HG03159 (cell line): ENCODE results near the gene TCF7L2.
A peak's percentile ranks its signal among the peaks of the same experiment; 100 is the strongest.
"Not testable (repeated sequence)": the region's sequence is repeated elsewhere in the genome, so short reads cannot be mapped to it uniquely, and the experiment has no call there.

Source experiments
- ATAC-seq: cut with Tn5 transposase; IDR thresholded peaks from one replicate; pipeline ENCODE4 v1.9.1; 2021; ENCODE audit warnings: mild to moderate bottlenecking, moderate library complexity; ENCODE audit not compliant: unreplicated experiment

The TCF7L2 gene

DNA sequence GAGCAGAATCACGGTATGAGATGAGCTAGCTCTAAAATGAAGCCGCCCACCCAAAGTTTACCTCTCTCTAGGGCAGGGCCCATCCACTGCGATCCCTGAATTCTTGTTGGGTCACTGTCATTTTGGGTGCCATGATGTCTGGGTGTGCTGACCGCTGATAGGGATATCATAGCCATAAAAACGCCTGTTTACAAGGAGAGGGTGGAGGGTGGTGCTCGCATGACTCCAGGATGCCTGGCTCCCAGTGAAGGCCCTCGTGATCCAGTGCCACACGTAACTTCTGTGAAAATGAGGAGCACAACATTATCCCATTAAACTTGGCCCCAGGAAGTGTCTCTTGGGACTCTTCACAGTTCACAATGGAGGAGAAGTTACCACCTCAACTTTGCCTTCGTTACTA lies 139.5 kb downstream of the TCF7L2 start:
- ATAC-seq, result no peak

GRCh38 chr10:113091920-113092319 lies 141.9 kb downstream of the TCF7L2 start:
- no peak for ATAC-seq

- ATAC-seq, result peak; percentile 56
Observed at GRCh38 chr10:113093188-113094113, 143.4 kb downstream of the TCF7L2 start.

- ATAC-seq, result peak; percentile 84
Observed at GRCh38 chr10:113094114-113094486, 144.1 kb downstream of the TCF7L2 start.

DNA sequence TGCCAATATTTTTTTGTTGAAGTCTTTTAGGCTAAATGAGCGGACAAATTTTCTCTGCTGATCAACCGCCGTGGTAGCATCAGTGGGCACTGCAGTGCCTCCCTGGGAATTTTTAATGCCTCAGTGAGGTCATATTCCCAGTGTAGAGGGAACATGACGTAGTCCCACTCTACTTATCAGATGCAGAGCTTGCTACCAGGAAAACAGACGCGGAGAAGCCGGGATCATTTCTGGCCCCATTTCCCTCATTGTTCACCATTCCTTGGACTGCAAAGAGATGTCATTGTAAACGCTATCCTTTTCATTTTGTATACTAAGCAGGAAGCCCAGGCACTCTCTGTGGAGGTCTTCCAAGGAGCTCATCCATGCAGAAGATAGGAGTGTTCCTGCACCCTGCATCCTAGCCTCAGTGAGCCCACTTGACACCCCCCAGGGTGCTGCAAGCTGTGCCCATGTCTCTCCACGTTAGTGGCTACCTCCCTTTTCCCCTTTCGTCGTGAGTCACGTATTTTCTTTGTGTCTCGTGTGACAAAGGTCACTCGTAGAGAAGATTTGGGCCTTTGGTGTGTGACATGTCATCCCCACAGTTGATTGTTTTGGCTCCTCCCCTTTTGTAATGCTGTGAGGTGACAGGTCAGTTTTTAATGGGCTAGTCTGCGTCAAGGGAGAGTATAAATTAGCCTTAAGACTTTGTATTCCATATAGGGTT lies 145.5 kb downstream of the TCF7L2 start:
- ATAC-seq, result no peak

DNA sequence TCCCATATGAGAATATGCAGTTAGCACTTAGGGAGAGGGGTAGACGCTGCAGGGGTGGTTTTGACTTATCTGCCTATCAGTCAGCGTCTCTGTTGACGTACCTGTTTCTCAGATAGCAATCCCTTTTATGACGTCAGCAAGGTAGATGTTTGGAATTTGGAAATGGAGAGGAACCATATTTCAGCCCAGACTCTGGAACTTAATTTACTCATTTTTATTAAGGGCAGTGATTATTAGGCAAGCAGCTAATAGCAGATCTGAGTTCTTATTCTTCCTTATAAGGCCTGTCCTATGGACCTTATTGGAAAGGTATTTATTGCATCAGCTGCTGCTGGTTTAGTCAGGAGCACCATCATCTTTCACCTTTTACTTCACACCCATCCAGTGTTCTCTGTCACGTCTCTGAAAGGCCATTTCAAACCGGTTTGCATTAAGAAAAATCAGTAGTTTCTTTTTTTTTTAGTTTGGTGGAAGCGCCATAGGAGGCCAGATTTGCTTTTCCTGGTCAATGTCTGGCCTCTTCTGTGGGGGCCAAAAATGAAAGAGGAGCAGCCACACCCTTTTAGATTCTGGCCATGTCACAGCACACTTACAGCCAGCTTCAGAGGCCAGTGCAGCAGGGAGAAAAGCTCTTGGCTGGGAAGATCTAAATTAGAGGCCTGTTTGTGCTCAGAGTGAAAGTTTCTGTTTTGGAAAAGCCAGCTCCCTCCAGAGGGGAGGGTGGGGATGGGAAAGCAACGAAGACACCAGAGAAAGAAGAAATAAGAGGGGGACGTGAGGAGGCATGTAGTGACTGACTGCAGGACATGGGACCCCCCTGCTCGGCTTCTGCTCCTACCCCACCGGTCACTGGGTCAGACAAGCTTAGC lies 146.3 kb downstream of the TCF7L2 start:
- ATAC-seq, result no peak

- no peak for ATAC-seq
Observed at GRCh38 chr10:113097036-113097435, 147.0 kb downstream of the TCF7L2 start.

DNA sequence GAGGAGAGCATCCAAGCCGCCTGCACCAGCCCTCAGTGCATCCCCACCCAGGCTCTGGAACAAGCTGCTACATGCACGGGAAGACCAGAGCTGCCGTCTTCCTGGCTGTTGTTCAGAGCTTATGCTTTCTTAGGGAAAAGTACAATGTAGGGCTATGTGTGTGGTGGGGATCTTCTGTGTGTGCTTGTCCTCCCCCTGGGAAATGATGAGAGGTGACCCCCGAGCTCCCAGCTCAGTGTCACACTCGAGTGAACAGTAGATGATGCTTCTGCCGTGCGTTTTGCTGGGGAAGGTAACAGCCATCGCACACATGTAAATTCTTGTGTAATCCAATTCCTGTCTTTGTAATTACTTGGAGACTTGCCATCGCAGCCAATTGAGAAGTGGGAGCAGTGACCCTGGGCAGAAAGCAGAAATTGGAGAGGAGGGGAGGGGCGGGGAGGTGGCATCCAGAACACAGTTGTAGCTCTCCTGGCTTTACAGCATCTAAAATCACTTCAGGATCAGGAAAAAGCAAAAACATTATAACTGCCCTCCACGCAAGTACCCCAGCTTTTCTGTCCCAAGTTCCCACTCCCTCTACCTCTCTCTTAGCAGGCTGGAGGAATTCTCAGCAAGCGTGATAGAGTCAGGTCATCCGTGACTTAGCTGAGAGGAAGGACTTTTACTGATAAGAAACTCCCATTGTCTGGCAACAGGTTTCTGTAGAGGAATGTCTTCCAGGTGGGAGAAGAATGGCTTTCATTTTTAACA lies 149.6 kb downstream of the TCF7L2 start:
- ATAC-seq, result no peak

- ATAC-seq, result no peak
Observed at GRCh38 chr10:113100281-113100680, 150.2 kb downstream of the TCF7L2 start.

- ATAC-seq, result no peak
Observed at GRCh38 chr10:113103131-113103840, 153.2 kb downstream of the TCF7L2 start.

DNA sequence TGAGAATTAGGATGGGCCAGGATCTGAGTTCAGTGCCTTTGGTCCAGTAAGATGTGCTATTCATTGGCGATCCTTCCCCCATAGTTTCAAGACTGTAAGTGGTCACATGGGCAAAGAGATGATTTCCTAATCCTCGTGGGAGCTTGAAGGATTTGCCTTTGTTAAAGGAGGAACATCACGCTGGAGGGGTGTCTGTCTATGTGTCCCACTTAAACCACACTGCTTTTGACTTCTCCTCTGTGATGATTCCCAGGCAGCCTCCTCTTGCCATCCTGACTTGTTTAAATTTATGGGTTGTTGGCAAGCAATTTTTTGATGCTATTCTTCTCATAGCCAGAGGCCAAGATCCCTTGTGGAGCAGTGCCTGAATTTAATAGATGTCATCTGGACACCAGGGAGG lies 154.0 kb downstream of the TCF7L2 start:
- no peak for ATAC-seq

DNA sequence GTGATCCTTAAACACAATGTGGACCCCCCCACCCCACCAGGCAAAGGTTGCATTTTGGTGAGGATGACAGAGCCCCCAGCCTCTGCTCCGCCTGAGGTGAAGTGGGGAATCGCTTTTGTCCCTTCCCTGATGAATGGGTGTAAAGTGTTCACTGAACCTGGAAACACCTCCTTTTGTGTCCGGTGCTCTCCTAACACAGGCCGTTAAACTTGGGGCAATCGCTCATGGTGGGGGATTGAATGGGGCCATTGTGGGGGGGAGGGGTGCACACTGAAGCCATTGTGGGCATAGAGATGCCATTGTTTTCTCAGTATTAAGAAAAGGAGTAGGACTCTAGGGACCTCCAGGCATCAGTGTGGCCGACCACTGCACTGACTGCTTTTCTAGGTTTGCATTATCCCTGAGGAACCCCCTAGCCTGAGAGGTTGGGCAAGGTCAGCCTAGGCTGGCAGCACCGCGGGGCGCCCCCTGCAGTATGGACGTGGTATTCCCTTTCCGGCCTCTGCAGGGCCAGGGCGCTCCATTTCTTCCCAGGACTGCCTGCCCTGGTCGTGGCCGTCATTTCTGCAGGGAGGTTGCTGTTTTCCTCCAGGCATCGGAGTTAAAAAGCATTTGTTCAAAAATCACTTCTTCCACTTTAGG lies 158.3 kb downstream of the TCF7L2 start:
- no peak for ATAC-seq

DNA sequence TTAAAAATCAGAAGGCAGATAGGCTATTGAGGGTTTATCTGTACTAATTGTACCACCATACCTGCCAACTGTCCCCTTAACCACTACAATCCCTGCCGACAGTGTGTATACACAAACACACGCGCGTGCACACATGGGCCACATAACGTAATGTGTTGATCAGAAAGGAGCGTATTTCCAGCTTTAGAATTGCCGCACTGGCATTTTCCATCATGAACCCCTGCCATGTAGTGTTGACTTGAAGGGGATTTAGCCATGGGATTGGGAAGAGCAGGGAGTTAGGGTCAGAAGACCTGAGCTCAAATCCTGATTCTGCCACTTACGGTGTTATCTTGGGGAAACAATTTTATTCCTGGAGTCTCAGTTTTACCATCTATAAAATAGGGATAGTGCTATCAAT lies 158.9 kb downstream of the TCF7L2 start:
- no peak for ATAC-seq

GRCh38 chr10:113109482-113109881 lies 159.4 kb downstream of the TCF7L2 start:
- ATAC-seq, result not testable (repeated sequence)

DNA sequence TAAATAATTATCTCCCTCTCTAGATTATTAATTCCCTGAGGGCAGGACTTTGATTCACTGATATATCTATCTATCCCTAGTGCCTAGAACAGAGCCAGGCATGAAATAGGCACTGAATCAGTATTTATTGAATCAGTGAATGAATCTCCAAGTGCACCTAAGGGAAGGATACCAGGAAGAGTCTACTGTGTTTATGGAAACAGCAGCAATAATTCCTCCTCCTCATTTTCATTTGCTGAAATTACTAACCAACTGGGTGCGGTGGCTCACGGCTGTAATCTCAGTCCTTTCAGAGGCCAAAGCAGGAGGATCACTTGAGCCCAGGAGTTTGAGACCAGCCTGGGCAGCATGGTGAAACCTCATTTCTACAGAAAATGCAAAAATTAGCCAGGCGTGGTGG lies 161.2 kb downstream of the TCF7L2 start:
- no peak for ATAC-seq

DNA sequence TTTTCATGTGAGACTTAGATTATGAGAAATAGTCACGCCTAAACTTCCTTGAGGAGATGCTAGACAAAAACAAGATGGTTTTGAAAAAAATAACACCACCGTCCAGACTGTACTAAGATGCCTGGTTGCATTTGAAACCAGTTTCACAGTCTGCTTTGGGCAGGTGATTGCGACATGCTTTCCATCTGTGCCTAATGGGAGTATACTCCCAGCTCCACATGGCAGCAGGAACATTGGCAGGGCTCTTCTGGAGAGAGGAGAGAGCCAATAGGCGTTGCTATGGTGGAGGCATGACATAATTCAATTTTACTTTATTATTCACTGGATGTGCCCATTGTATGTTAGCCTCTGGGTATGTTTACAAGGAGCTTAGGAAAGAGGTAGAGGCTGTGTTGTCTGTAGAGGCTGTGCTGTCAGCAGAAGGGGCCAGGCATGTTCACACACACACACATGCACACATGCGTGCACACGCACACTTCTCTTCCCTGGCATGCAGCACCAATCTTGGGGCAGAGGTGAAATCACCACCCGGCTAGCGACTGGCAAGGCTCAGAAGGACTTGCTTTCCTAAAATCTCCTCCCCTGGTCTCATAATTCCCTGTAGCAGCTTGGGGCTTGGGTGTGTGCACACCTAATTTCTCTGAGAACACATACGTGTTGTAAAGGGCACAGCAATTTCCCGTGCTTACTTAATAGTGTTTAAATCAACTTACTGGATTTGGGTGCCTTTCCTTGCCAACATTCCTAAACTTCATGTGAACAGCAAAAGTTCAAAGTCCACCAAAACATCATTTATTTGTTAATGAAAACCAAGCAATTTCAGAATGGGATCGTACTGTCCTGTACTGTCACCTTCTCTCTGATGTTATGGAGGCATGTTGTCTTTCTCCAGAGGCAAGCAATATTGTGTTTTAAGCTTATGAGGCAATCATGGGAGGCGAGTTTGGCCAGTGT lies 162.1 kb downstream of the TCF7L2 start:
- ATAC-seq, result no peak

DNA sequence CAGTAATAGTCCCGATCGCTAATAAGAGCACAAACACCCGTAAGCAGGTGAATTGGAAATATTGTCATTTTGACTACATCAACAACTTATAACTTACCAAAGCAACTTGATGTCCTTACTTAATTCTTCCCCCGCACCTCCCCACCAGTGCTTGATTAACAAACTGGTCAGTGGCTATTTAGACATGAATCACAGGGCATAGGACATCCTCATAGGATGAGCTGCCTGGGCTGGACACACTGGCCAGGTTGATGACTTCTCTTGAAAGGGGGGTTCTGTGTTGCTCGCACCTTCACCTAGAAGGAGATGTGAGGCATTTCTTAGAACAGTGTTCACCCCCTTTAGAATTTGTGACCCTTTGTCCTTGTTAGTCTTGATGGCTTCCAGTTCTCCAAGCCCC lies 163.2 kb downstream of the TCF7L2 start:
- no peak for ATAC-seq

GRCh38 chr10:113113918-113114317 lies 163.9 kb downstream of the TCF7L2 start:
- no peak for ATAC-seq
